WTC11 (cell line): ENCODE data around the gene FAM193B.

Experiments used
- ATF1 ChIP-seq: sonication (generic); formaldehyde crosslinking; IDR thresholded peaks from 2 replicates; pipeline ENCODE4 v1.8.1; 2023; ENCODE audit warnings: mild to moderate bottlenecking, moderate library complexity, missing genetic modification reagents
- IRF2 ChIP-seq: sonication (generic); formaldehyde crosslinking; IDR thresholded peaks from 2 replicates; pipeline ENCODE4 v1.8.0; 2022; ENCODE audit warnings: low read depth, missing genetic modification reagents, borderline replicate concordance
- RELA ChIP-seq: sonication (generic); formaldehyde crosslinking; IDR thresholded peaks from 2 replicates; pipeline ENCODE4 v1.8.1; 2022; ENCODE audit warnings: missing genetic modification reagents, mild to moderate bottlenecking, borderline replicate concordance
- TEAD1 ChIP-seq: sonication (generic); formaldehyde crosslinking; IDR thresholded peaks from 2 replicates; pipeline ENCODE4 v1.8.0; 2022; ENCODE audit warnings: mild to moderate bottlenecking, missing genetic modification reagents

DNA sequence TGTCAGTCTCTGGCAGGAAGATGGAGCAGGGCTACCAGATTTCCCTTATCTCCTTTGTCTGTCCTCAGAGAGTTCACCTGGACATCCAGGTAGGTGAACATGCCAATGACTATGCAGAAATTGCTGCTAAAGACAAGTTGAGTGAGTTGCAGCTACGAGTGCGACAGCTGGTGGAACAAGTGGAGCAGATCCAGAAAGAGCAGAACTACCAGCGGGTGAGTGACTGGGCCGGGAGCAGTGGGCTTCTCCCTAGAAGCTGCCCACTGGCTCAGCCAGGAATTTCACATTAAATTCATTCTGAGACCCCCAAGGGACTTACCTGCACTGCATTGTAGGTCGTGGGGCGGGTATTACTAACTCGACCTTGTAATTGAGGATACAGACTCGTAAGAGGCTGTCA, 39.7 kb upstream of the FAM193B start:
- no peak for TF ChIP-seq IRF2 (CRISPR knock-in tag)
- no peak for TF ChIP-seq ATF1
- TF ChIP-seq RELA (CRISPR knock-in tag): no peak
- TF ChIP-seq TEAD1 (CRISPR knock-in tag): no peak
